C4-2B (cell line): Measurements from ENCODE around the gene SPRED2.

Source experiments
- ZFX ChIP-seq: fragments of 450-650 bp; IDR thresholded peaks from 2 replicates; pipeline ENCODE4 v1.6.1; 2017
- TF ChIP-seq, protein P1 (sequence below): fragments of 450-650 bp; conservative IDR thresholded peaks from 2 replicates; pipeline ENCODE4 v1.5.1; 2017; ENCODE audit warnings: mild to moderate bottlenecking

DNA sequence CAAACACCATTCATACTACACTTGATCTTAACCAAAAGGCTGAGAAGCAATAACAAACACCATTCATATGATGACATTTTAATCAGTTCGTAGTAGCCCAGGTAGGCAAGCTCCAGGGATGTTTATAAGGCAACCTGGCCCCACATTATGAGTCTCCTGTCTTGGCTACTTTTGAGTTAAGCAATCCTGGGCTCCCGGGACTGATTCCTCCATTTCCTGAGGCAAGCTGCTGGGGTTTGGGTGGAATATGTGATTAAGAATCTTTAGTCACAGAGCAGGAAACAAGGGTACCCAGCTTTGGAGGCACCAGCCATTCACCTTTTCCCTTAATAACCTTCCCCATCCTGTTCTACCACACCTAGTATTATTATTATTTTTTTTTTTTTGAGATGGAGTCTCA lies 24.5 kb upstream of the SPRED2 start:
- TF ChIP-seq, protein P1, sequence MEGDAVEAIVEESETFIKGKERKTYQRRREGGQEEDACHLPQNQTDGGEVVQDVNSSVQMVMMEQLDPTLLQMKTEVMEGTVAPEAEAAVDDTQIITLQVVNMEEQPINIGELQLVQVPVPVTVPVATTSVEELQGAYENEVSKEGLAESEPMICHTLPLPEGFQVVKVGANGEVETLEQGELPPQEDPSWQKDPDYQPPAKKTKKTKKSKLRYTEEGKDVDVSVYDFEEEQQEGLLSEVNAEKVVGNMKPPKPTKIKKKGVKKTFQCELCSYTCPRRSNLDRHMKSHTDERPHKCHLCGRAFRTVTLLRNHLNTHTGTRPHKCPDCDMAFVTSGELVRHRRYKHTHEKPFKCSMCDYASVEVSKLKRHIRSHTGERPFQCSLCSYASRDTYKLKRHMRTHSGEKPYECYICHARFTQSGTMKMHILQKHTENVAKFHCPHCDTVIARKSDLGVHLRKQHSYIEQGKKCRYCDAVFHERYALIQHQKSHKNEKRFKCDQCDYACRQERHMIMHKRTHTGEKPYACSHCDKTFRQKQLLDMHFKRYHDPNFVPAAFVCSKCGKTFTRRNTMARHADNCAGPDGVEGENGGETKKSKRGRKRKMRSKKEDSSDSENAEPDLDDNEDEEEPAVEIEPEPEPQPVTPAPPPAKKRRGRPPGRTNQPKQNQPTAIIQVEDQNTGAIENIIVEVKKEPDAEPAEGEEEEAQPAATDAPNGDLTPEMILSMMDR: no peak
- no peak for TF ChIP-seq ZFX
